ENCODE results near the gene AZGP1.
"Not testable (repeated sequence)": the region's sequence is repeated elsewhere in the genome, so short reads cannot be mapped to it uniquely, and the experiment has no call there.

Gene AZGP1

GRCh38 chr7:99996755-99997544 is 21.1 kb upstream of the AZGP1 start:
- DNase-seq = no peak

GRCh38 chr7:99994819-99995218 is 19.0 kb upstream of the AZGP1 start:
- no peak for DNase-seq

GRCh38 chr7:99992330-99993038 is 16.7 kb upstream of the AZGP1 start:
- no peak for DNase-seq

GRCh38 chr7:99991543-99991942 is 15.7 kb upstream of the AZGP1 start:
- not testable (repeated sequence) for DNase-seq

- DNase-seq = no peak
Measured at GRCh38 chr7:99990460-99990852, 14.6 kb upstream of the AZGP1 start.

GRCh38 chr7:99987846-99988245 is 12.0 kb upstream of the AZGP1 start:
- DNase-seq = no peak

- DNase-seq = not testable (repeated sequence)
Measured at GRCh38 chr7:99987306-99987705, 11.5 kb upstream of the AZGP1 start.

- no peak for DNase-seq
Measured at GRCh38 chr7:99984593-99984992, 8.8 kb upstream of the AZGP1 start.

GRCh38 chr7:99981066-99981465 is 5.2 kb upstream of the AZGP1 start:
- not testable (repeated sequence) for DNase-seq

- not testable (repeated sequence) for DNase-seq
Measured at GRCh38 chr7:99980448-99980872, 4.6 kb upstream of the AZGP1 start.

GRCh38 chr7:99979814-99980225 is 4.0 kb upstream of the AZGP1 start:
- not testable (repeated sequence) for DNase-seq

- no peak for DNase-seq
Measured at GRCh38 chr7:99976626-99977025, 795 bp upstream of the AZGP1 start.

GRCh38 chr7:99974681-99975080 is 1.1 kb downstream of the AZGP1 start:
- no peak for DNase-seq

- not testable (repeated sequence) for DNase-seq
Measured at GRCh38 chr7:99973817-99974216, 2.0 kb downstream of the AZGP1 start.

- no peak for DNase-seq
Measured at GRCh38 chr7:99971242-99971641, 4.6 kb downstream of the AZGP1 start.

- not testable (repeated sequence) for DNase-seq
Measured at GRCh38 chr7:99969813-99970212, 6.0 kb downstream of the AZGP1 start.

- DNase-seq = no peak
Measured at GRCh38 chr7:99969298-99969697, 6.5 kb downstream of the AZGP1 start.

GRCh38 chr7:99958564-99959227 is 17.1 kb downstream of the AZGP1 start:
- no peak for DNase-seq

GRCh38 chr7:99955247-99955646 is 20.6 kb downstream of the AZGP1 start:
- no peak for DNase-seq

- not testable (repeated sequence) for DNase-seq
Measured at GRCh38 chr7:99954643-99955042, 21.2 kb downstream of the AZGP1 start.

GRCh38 chr7:99953649-99954048 is 22.2 kb downstream of the AZGP1 start:
- DNase-seq = no peak

- DNase-seq = not testable (repeated sequence)
Measured at GRCh38 chr7:99952649-99953048, 23.2 kb downstream of the AZGP1 start.

GRCh38 chr7:99950819-99951218 is 25.0 kb downstream of the AZGP1 start:
- not testable (repeated sequence) for DNase-seq
